CD1c-positive myeloid dendritic cell (primary cell): ENCODE results near the gene HOXD10.

Experiments
- DNase-seq: peaks from one replicate; pipeline ENCODE4 v3.0.0-alpha.2; 2016; ENCODE audit errors: extremely low spot score

The HOXD10 gene

DNA sequence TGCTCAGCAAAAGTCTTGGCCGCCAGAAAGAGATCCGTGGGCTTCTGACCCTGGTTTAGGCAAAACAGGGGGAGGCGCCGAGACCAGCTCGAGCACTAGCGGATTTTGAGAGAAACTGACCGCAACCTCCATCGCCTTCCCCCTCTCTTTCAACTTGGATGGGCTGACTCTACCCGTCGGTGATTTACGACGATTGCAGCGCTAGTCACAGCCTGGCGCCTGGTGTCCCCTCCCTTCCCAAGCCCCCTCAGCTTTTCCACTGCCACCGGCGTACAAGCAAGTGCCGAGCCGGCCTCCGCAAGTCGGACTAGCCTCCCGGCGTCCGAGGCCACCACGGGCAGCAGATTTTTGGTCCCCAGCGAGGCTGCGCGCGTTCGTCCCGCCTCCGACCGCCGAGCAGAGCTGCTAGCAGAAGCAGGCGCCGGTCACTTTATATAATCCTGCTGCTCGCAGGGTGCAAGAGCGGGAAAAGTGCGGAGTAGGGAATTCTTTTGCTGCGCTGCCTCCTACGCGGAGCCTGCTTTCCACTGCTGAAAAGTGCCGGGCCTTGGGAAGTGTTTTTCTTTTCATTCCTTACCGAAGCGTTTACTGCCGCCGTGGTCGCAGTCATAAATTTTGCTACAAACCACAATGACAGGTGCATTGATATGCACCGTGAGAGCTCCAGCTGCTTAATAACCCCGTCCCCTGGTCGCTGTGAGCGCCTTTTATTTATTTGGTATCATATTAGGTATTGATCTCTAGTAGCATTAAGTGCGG is 48.2 kb downstream of the HOXD10 start:
- no peak for DNase-seq

DNA sequence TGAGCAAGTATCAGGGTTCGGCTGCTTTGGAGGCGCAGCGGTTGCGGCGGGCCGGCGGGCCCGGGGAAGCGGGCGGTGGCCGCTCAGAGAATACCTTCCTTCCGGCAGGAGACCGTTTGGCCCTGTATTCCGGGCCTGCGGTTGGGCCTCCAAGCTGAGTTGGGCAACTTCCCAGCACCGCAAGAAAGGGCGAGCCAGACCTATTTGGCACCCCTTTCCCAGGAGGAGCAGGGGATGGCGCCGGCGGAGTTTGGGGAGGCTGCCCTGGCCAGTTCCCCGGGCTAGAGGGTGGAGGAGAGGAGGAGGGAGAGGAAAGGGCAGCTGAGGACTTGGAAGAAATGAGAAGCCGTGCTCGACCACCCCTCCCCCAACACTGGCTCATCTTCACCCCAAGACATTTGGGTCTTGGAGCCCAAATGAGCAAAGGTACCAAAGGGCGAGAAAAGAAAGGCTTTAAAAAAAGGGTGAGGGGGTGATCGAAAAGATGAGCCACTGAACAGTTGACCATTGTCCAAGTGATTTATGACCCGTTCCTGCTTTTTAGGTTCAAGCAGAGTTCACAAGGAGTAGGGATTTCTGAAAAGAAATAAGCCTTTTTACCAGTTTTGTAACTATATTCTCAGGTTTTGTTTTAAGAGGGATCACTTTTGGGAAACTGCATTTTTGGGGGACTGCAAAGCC is 48.9 kb downstream of the HOXD10 start:
- DNase-seq: no peak

DNA sequence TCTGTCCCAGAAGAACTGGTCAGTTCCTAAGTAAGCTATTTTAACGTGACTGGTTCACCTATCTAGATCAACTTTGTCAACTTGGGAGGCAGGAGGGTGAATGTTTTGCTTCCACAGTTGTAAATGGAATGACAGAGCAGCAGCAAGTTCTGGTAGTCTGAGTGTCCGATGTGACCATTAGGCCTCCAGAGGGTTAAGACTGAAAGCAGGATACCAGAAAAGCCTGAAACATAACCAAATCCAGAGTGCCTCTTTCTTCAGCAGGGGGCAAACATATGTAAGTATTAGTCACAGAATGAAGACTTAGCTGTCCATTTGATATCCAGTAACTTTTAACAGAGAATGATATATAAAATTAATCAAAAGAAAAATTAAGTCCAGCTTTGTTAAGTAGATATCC is 49.7 kb downstream of the HOXD10 start:
- no peak for DNase-seq

DNA sequence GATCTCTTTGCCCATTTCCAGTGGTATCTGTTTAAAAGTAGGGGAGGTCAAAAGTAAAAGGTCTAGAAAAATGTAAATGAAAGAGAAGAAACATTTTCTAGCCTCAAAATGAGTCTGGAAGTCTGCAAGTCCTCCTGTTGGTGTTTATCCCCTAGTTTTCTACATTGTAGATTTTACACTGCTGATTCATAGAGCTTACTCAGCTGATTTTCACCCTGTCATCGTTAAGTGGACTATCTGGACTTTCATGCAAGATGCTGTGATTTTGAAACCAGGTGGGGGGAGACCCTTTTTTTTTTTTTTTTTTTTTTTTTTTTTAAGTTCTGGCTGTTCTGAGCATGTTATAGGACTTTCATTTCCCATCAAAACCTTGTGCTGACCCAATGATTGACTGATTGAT is 50.8 kb downstream of the HOXD10 start:
- no peak for DNase-seq

DNA sequence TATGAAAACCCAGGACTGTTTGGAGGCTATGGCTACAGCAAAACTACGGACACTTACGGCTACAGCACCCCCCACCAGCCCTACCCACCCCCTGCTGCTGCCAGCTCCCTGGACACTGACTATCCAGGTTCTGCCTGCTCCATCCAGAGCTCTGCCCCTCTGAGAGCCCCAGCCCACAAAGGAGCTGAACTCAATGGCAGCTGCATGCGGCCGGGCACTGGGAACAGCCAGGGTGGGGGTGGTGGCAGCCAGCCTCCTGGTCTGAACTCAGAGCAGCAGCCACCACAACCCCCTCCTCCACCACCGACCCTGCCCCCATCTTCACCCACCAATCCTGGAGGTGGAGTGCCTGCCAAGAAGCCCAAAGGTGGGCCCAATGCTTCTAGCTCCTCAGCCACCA is 52.6 kb downstream of the HOXD10 start:
- DNase-seq: no peak
